PFSK-1 (cell line): ENCODE results near the gene ZSWIM6.

ENCODE experiments used
- FOXP2 ChIP-seq: optimal IDR thresholded peaks from 2 replicates; pipeline ENCODE3; 2011; ENCODE audit warnings: borderline replicate concordance, control low read depth, inconsistent platforms; ENCODE audit not compliant: insufficient read depth; ENCODE audit errors: extremely low read length, extremely low read depth
- POLR2AphosphoS5 ChIP-seq: IDR thresholded peaks from 2 replicates; pipeline ENCODE4 v1.6.1; 2012; ENCODE audit warnings: low read depth, mild to moderate bottlenecking, control low read depth, low read length, moderate library complexity
- REST ChIP-seq, 2 experiments: IDR thresholded peaks; 2 replicates each; pipeline versions ENCODE4 v1.6.1 to v1.8.0; 2011 to 2012; ENCODE audit warnings: low read depth in 2 of 2, low read length in 2 of 2, control low read depth in 1 of 2, inconsistent platforms in 1 of 2, mild to moderate bottlenecking in 1 of 2, moderate library complexity in 1 of 2; ENCODE audit not compliant: insufficient read depth in 1 of 2
- SIN3A ChIP-seq: IDR thresholded peaks from 2 replicates; pipeline ENCODE4 v1.6.1; 2012; ENCODE audit warnings: mild to moderate bottlenecking, low read length, moderate library complexity, borderline replicate concordance; ENCODE audit not compliant: insufficient read depth
- TAF1 ChIP-seq: IDR thresholded peaks from 2 replicates; pipeline ENCODE4 v1.6.1; 2012; ENCODE audit warnings: low read length, control low read depth, borderline replicate concordance; ENCODE audit not compliant: insufficient read depth

Gene ZSWIM6

DNA sequence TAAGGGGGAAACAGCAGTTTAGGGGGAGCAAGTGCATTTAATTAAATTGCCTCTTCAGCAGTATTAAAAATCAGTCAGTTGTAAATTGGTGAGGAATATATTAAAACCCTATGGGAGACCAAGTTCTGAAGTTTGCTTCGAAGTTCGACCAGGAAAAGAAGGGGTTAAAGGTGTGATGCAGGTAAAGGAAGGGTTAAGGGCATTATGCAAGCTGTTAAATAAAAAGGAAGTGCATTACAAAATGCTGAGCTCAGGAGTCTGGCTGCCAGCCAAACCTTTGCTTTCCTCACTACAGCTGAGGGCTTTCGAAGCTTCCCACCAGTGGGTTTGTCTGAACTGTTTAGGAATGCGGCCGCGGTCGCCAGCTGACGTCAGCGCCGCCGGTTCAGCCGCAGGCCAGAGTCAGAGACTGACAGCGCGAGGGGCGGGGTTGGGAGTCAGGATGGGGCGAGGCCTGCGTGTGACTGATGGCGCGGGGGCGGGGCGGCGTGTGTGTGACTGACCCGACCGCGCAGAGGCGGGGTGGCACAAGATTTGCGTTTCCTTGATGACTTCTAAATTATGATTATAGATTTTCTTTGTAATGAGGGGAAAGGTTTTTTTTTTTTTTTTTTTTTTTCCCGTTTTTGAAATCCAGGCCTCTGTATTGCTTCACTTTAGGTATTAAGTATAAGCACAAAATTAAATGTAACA lies 76.6 kb downstream of the ZSWIM6 start:
- TF ChIP-seq SIN3A (peak; percentile 91; the same call in 1 of the 2 replicates), REST (IDR thresholded peaks at IDR 0.05; ENCODE audit: insufficient read depth in 1 of 2, low read depth in 2 of 2, low read length in 2 of 2) (peak in 1 of 2 experiments; percentile 68; a peak in 2 of 4 replicates), FOXP2 (peak; percentile 96), TAF1 (peak; percentile 56; the same call in 1 of the 2 replicates), POLR2AphosphoS5 (no peak)

DNA sequence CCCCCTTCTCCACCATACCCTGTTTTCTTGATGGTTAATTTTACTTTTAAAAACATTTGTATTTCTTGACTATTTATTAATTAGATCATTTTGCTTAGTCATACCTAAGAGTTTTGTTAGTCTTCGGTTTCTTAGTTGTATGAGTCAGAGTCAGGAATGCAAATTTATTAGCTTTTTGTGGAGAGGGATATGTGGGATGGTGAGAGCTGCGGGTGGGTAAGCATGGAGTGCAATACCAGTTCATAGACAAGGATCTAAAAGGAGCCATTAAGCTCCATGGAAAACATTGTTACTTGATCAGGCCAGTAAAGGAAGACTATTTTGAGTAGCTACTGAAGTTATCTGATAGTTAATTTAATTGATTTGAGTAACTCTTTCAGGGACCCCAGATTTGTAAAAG lies 77.5 kb downstream of the ZSWIM6 start:
- no peak for TF ChIP-seq SIN3A
- no peak for TF ChIP-seq FOXP2
- no peak for TF ChIP-seq REST (IDR thresholded peaks at IDR 0.05; ENCODE audit: insufficient read depth in 1 of 2, low read depth in 2 of 2, low read length in 2 of 2)
- no peak for TF ChIP-seq TAF1
- TF ChIP-seq POLR2AphosphoS5 = no peak

DNA sequence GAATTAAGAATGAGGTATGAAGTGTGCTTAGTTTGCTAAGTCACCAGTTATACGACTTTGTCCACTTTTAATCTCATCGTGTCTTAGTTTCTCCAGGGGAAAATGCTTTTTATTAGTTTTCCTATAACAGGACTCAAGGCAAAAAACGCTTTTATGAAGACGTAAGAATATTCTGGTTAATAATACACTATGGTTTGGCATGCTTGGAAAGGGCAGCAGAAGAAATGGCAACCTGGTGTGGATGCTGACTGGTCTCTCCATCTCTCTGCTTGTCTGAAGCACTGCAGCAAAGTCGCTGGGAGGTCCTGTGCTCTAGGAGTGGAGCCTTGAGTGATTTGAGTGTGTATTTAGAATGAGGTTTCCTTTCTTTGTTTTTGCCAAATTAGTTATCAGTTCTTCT lies 78.8 kb downstream of the ZSWIM6 start:
- TF ChIP-seq POLR2AphosphoS5 (no peak), REST (IDR thresholded peaks at IDR 0.05; ENCODE audit: insufficient read depth in 1 of 2, low read depth in 2 of 2, low read length in 2 of 2) (no peak), SIN3A (no peak), TAF1 (no peak), FOXP2 (no peak)

DNA sequence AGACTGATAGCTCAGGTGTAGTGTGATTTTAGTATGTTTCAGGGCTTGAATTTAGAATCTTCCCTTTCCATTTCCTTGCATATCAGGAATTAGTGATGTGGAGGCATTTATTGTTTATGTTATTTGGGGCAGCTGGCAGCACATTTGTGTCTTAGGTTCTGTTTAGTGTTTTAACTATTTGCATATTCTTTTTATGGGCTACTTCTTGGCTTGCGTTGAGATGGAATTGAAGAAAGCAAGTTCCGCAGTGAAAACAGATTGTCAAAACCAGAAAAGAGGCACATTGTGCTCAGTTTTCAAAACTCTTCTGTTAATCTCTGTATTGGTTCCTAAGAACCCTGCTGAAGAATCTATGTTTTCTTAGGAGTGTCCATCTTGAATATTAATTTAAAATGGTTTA lies 80.3 kb downstream of the ZSWIM6 start:
- TF ChIP-seq REST (IDR thresholded peaks at IDR 0.05; ENCODE audit: insufficient read depth in 1 of 2, low read depth in 2 of 2, low read length in 2 of 2) = no peak
- no peak for TF ChIP-seq POLR2AphosphoS5
- TF ChIP-seq TAF1 = no peak
- TF ChIP-seq FOXP2 = no peak
- no peak for TF ChIP-seq SIN3A
